ENCODE results near the gene PI4KB.

DNA sequence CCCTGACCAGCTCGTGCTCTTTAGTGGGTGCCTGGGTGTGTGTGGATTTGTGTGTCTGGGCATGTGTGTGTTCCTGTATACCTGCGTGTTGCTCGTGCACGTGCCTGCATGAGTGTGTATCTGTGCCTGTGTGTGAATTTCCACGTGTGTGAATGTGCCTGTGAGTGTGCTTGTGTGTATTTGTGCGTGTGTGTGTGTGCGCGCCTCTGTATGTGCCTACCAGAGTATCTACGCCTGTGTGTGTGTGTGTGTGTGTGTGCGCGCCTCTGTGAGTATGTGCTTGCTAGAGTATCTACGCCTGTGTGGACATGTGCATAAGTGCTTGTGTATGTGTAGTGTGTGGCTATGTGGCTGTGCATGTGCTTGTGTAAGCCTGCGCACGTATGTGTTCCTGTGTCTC lies 46.0 kb upstream of the PI4KB start:
- TF ChIP-seq, protein P1, sequence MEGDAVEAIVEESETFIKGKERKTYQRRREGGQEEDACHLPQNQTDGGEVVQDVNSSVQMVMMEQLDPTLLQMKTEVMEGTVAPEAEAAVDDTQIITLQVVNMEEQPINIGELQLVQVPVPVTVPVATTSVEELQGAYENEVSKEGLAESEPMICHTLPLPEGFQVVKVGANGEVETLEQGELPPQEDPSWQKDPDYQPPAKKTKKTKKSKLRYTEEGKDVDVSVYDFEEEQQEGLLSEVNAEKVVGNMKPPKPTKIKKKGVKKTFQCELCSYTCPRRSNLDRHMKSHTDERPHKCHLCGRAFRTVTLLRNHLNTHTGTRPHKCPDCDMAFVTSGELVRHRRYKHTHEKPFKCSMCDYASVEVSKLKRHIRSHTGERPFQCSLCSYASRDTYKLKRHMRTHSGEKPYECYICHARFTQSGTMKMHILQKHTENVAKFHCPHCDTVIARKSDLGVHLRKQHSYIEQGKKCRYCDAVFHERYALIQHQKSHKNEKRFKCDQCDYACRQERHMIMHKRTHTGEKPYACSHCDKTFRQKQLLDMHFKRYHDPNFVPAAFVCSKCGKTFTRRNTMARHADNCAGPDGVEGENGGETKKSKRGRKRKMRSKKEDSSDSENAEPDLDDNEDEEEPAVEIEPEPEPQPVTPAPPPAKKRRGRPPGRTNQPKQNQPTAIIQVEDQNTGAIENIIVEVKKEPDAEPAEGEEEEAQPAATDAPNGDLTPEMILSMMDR (IDR thresholded peaks at IDR 0.05) = no peak
- no peak for TF ChIP-seq POLR2A (IDR thresholded peaks at IDR 0.05)

Measured in breast epithelium (tissue), 3 donors.